Measurements from ENCODE around the gene PCED1A.
"Not testable (repeated sequence)": the region's sequence is repeated elsewhere in the genome, so short reads cannot be mapped to it uniquely, and the experiment has no call there.

PCED1A gene

GRCh38 chr20:2836035-2836434 is 4.4 kb downstream of the PCED1A start:
- no peak for TF ChIP-seq CTCF (conservative IDR thresholded peaks at IDR 0.05)
- no peak overlapping the region for H3K27ac ChIP-seq

- TF ChIP-seq CTCF (conservative IDR thresholded peaks at IDR 0.05) = no peak
Observed at GRCh38 chr20:2835331-2835796, 5.1 kb downstream of the PCED1A start.

GRCh38 chr20:2834401-2835110 is 5.9 kb downstream of the PCED1A start:
- no peak overlapping the region for H3K27ac ChIP-seq
- no peak for TF ChIP-seq CTCF (conservative IDR thresholded peaks at IDR 0.05)

More at GRCh38 chr20:2835331-2835796, 5.1 kb downstream of the PCED1A start:
- no peak overlapping the region for H3K27ac ChIP-seq

- TF ChIP-seq CTCF (conservative IDR thresholded peaks at IDR 0.05) = no peak
- no peak overlapping the region for H3K27ac ChIP-seq
Observed at GRCh38 chr20:2833761-2834160, 6.7 kb downstream of the PCED1A start.

- not testable (repeated sequence) for H3K27ac ChIP-seq
Observed at GRCh38 chr20:2831206-2831605, 9.2 kb downstream of the PCED1A start.

GRCh38 chr20:2829376-2829775 is 11.1 kb downstream of the PCED1A start:
- TF ChIP-seq CTCF (conservative IDR thresholded peaks at IDR 0.05) = no peak
- H3K27ac ChIP-seq = no peak overlapping the region

GRCh38 chr20:2826655-2827054 is 13.8 kb downstream of the PCED1A start:
- no peak for TF ChIP-seq CTCF (conservative IDR thresholded peaks at IDR 0.05)
- H3K27ac ChIP-seq = no peak overlapping the region

- TF ChIP-seq CTCF (conservative IDR thresholded peaks at IDR 0.05) = no peak
Observed at GRCh38 chr20:2825761-2826160, 14.7 kb downstream of the PCED1A start.

More at GRCh38 chr20:2825761-2826160, 14.7 kb downstream of the PCED1A start:
- no peak overlapping the region for H3K27ac ChIP-seq
